Astrocyte (in vitro differentiated cells and primary cell): ENCODE data around the gene ZNF266.

ENCODE experiments used
- EZH2 ChIP-seq: IDR thresholded peaks from 2 replicates; pipeline ENCODE4 v1.6.1; 2012; ENCODE audit warnings: mild to moderate bottlenecking, low read length, inconsistent platforms; ENCODE audit not compliant: insufficient read depth
- TF ChIP-seq, protein P1 (sequence below): IDR thresholded peaks from 2 replicates; pipeline ENCODE4 v1.5.1; 2011; ENCODE audit warnings: low read depth, mild to moderate bottlenecking, inconsistent platforms, low read length, moderate library complexity; ENCODE audit not compliant: insufficient read depth

DNA sequence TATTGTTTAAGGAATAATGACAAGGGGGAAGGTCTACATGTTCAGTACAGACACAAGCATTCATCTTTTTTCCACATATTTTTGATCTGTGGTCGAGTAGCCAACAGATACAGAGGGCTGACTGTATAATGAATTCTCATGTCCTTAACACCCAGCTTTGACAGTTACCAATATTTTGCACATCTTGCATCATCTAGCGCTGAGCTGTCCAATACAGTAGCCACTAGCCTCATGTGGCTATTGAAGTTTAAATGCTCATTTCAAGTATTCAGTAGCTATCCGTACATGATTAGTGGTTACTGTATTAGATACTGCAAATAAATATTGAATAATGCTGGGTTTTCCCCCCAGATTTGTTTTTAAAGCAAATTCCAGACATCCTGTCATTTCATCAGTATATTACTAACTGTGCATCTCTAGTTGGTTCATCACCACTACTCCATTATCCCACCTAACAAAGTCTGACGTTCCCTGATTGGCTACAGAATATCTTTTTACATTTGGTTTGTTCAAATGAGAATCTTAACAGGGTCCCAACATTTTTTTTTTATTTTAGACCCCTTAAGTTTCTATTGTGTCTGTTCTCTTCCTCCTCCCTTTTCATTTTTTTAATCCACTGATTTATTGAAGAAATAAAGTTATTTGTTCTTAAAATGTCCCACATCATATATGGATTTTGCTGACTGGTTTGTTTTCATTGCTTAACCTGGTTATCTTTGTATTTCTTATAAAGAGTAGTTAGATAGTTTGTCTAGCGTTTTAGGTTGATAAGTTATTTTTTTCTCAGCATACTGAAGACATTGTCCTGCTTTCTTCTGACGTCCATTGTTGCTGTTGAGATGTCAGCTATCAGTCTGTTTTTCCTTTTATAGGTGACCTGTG lies 64.4 kb downstream of the ZNF266 start:
- TF ChIP-seq, protein P1, sequence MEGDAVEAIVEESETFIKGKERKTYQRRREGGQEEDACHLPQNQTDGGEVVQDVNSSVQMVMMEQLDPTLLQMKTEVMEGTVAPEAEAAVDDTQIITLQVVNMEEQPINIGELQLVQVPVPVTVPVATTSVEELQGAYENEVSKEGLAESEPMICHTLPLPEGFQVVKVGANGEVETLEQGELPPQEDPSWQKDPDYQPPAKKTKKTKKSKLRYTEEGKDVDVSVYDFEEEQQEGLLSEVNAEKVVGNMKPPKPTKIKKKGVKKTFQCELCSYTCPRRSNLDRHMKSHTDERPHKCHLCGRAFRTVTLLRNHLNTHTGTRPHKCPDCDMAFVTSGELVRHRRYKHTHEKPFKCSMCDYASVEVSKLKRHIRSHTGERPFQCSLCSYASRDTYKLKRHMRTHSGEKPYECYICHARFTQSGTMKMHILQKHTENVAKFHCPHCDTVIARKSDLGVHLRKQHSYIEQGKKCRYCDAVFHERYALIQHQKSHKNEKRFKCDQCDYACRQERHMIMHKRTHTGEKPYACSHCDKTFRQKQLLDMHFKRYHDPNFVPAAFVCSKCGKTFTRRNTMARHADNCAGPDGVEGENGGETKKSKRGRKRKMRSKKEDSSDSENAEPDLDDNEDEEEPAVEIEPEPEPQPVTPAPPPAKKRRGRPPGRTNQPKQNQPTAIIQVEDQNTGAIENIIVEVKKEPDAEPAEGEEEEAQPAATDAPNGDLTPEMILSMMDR, result no peak
- no peak for TF ChIP-seq EZH2
